HG03571 (cell line): ENCODE results near the gene HMOX2.

Source experiments
- ATAC-seq: cut with Tn5 transposase; IDR thresholded peaks from one replicate; pipeline ENCODE4 v1.9.1; 2021; ENCODE audit not compliant: unreplicated experiment

Gene HMOX2, protein sequence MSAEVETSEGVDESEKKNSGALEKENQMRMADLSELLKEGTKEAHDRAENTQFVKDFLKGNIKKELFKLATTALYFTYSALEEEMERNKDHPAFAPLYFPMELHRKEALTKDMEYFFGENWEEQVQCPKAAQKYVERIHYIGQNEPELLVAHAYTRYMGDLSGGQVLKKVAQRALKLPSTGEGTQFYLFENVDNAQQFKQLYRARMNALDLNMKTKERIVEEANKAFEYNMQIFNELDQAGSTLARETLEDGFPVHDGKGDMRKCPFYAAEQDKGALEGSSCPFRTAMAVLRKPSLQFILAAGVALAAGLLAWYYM

DNA sequence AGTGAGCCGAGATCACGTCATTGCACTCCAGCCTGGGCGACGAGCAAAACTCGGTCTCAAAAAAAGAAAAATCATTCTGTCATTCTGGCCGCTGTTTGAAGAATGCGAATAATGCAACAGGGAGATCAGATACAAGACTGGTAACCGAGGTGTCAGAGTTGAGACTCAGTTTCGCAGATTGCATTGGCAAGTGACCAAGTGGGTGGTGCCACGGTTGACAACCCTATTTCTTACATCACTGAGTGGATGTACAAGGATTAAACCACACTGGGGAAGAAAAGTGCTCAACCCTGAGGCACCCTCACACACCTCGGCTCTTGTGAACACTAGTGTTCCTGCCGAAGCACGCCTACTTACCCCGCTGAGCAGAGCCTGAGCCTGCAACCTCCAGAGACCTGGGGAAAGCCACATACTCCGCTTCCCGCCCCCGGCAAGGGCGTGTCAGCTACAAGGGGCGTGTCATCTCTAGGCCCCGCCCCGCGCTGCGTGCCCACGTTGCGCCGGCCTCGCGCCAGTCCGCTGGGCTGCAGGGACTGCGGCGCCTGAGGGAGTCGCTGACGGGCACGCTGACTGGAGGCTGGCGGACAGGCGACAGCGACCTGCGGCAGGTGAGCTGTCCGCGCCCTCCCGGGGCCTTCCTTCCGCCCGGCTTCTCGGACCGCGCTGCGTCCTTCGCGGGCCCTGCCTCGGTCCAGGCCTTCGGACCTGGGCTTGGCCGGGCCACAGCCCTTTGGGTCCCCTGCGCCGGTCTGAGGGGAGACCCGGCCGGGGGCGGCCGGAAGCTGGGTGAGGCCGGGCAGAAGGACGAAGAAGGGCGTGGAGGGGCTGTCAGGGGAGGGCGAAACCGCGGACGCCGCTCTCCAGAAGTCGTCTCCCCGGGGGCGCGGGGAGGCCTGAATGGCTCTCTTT lies at the start of gene HMOX2:
Gene HMOX2 (plus strand): TSS at position 519 of the 909 bp plus-strand sequence. CDS start 29,127 bp downstream, outside the sequence.
- ATAC-seq: peak; percentile 81

DNA sequence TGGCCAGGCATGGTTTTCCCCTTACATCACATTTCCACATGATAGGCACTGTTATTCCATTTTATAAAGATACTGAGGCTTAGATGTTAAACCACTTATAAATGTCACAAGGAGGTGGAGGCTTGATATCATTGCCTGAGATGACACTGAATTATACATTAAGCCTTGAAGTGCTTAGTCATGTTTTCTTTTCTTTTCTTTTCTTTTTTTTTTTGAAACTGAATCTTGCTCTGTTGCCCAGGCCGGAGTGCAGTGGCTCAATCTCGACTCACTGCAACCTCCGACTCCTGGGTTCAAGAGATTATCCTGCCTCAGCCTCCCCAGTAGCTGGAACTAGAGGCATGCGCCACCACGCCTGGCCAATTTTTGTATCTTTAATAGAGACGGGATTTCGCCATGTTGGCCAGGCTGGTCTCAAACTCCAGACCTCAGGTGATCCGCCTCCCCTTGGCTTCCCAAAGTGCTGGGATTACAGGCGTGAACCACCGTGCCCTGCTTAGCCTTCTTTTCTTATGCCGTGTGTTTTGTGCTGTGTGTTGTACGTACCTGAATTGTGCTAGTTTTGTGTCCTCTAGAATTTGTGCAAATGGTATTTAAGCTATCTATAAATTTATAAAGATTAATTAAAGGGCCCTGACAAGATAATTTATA lies 49.4 kb upstream of the HMOX2 start:
- ATAC-seq: no peak

DNA sequence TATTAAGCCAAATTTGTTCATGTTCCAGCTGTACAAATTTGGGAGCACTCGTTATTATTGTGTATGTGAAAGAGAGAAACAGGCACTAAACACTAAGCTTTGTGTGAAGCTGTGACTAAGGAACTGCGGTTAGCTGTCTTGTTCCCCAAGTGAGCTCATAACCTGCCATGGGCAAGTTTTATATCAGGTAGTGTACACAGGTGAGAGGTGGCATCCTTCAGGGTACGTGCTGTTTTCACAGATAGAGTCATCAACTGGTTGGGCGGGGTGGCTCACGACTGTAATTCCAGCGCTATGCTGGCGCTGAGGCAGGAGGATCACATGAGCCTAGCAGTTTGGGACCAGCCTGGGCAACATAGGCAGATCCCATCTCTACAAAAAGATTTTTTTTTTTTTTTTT lies 47.7 kb upstream of the HMOX2 start:
- ATAC-seq: no peak

DNA sequence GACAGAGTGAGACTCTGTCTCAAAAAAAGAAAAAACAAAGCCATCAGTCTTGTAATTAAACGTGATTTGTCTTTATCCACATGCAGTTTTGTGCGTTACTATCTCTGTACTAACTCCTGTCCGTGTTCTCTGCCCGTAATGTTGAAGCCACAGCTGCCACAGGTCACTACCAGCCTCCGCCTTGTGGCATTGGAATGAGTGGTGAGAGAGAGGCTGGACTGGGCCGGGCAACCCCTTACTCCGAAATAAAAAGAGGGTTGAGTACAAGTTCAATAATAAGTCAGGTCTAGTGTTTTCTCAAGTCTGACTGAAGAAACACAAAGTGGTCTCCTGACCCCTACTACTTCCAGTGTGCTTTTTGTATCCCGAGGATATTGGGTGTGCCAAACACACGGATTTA lies 45.2 kb upstream of the HMOX2 start:
- ATAC-seq: no peak

DNA sequence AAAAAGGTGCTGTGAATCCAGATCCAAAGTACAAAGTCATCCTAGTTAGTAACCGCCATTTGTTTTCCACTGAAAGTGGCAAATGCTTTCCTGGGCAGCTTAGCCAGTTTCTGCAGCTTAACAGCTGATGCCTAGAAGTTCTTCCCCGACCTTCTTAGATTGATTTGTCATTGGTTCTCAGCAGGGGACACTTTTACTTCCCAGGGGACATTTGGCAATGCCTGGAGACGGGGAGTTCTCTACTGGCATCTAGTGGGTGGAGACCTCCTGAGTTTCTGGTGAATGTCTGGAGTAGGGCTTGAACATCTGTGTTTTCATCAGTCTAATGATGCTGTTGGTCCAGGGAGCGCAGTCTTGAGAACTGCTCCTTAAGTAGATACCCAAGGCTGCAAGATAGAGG lies 43.0 kb upstream of the HMOX2 start:
- no peak for ATAC-seq

DNA sequence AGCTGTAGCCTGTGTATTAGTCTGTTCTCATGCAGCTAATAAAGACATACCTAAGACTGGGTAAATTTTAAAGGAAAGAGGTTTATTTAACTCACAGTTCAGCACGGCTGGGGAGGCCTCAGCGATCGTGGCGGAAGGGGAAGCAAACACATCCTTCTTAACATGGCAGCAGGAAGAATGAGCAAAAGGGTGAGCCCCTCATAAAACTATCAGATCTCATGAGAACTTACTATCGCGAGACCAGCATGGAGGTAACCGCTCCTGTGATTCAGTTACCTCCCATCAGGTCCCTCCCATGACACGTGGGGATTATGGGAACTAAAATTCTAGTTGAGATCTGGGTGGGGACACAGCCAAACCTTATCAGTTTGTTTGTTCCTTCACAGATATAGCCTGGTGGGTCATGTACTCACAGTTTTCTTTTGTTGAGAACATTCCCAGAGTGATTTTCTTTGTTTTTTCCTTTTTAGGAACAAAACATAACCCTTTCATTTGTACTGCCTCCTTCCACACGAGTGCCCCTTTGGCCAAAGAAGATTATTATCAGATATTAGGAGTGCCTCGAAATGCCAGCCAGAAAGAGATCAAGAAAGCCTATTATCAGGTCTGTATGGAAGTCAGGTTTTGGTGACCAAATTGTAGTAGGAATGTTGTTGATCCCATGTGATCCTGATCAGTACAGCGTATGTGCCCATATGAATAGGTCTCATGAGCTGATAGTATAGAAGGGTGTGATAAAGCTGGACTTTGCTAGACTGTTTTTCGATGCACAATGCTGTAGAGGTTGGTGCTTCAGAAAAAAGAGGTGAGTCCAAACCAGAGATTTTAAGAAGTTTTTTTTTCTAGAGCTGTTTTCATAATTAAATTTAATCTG lies 42.0 kb upstream of the HMOX2 start:
- no peak for ATAC-seq

DNA sequence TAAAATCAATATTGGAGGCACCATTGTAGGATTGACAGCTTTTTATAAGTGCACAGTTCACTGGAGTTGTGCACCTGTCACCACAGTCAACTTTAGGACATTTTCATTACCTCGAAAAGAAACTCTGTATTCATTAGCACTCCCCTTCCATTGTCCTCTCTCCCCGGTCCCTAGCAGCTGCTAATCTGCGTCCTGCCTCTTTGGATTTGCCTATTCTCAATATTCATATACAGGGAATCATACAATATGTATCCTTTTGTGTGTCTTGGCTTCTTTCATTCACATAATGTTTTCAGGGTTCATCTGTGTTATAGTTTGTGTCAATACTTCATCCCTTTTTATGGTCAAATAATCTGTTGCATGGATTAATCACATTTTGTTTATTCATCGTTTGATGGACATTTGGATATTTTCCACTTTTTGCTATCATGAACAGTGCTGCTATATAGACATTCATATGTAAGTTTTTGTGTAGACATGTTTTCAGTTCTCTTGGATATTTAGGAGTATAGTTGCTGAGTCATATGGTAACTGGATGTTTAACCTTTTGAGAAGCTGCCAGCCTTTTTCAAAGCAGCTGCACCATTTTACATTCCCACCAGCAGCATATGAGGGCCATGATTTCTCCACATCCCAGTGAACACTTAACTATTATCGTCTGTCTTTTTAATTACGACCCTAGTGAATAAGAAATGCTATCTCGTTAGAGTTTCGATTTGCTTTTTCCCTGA lies 40.7 kb upstream of the HMOX2 start:
- no peak for ATAC-seq

DNA sequence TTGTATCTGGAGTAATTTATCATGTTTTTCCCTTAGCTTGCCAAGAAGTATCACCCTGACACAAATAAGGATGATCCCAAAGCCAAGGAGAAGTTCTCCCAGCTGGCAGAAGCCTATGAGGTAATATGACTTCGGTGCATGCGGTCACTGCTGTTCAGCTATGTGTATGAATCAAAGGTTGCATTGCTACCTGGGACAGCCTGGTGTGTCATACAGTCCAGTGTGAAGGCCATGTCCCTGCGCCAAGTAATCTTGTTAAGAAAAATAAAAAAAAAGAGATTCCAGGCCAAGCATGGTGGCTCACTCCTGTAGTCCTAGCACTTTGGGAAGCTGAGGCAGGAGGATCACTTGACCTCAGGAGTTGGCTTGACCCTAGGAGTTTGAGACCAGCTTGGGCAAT lies 38.8 kb upstream of the HMOX2 start:
- ATAC-seq: no peak

DNA sequence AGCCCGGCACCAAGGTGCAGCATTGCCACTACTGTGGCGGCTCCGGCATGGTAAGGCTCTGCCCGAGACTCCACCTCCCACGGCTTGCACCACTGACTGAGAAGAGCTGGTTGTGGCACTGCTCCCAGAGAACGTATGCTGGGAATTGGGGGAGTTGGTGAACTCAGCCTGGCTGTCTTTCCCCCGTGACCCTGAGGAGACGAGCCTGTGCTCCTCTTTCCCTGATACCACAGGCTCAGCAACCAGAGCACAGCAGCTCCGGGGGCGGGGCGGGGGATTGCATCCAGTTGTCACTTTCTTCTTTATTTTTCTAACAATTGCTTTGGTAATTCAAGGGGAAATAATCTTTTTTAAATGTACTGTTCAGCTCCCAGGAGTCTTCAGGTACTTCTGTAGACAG lies 33.8 kb upstream of the HMOX2 start:
- no peak for ATAC-seq

DNA sequence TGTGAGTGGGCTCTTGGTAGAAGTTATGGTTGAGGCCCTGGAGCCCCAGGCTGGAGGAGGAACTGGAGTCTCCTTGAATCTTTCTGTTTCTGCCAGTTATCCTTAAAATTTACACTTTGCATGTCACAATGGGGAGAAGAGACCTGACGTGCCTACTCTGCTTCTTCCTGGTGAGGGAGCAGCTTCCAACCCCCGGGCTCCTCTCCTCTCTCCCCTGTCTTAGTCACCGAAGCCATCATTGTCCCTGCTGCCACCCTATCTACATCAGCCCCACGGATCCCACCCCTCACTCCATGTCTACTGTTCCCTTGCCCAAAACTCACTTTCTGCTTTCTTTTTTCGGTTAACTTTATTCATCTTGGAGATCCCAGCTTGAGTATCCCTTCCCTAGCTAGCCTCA lies 32.9 kb upstream of the HMOX2 start:
- ATAC-seq: no peak

DNA sequence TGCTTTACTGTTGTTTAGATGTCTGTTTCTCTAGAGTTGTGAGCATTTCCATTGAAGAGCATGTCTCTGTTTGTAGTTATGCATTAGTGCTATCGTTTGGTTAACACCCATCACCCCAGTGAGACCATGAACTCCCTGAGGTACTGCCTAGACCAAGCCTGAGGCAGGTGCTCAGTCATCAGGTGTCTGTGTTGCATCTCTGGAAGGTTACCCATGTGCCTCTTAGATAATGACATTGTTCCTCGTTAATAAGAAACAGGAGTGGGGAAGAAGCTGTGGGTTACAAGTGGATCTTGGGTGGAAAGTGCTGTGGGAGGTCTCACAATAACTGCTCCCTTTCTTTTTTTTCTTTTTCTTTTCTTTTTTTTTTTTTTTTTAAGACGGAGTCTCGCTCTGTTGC lies 32.2 kb upstream of the HMOX2 start:
- no peak for ATAC-seq

DNA sequence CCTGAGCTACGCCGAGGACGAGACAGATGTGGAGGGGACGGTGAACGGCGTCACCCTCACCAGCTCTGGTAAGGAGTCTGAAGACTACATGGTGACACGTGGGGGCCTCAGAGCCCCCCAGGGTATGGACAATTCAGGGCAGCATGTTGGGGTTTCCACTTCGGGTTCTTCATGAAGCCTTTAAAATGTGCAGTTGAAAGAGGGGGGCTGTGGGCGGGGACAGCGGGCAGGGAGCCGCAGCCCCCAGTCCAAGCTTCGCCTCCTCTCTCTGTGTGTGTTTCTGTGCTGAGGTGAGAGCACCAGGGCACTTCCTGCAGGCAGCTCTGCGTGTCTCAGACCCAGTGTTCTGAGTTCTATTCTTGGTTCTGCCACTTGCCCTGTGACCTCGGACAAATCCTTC lies 25.8 kb upstream of the HMOX2 start:
- no peak for ATAC-seq

DNA sequence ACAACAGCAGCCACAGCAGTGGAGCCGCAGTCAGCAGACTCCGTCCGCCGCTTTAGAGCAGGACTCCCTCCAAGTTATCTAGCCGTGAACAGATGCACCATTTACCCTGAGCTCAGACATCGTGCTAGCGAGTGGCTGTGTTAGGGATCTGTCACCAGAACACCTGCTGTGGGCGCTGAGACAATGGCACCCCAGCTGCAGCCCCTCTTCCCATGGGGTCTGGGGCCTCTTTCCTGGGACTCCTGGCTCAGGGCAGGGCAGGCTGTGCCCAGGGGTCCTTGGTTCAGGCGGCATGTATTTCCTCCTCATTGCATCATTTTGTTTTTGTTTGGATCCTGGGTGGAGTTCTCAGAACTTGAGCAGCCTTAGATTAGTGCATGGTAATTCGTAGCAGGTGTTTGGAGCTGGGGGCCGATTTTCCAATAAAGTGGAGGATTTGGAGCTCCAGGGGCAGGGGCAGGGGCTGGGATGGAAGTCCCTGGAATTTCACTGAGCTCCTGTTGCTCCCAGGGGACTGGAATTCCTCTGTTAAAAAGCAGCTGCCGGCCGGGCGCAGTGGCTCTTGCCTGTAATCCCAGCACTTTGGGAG lies 25.2 kb upstream of the HMOX2 start:
- ATAC-seq: no peak

DNA sequence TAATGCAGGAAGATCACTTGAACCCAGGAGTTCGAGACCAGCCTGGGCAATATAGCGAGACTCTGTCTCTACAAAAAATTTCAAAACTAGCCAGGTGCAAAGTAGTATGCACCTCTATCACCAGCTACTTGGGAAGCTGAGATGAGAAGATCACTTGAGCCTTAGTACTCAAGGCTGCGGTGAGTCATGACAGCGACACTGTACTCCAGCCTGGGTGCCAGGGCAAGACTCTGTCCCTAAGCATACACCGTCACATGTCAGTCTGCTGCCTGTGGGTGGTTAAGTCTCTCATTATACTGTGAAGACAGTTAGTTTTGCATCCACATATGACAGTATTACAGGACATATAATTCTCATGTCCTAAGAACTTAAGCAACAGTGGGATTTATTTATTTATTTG lies 23.5 kb upstream of the HMOX2 start:
- ATAC-seq: no peak

DNA sequence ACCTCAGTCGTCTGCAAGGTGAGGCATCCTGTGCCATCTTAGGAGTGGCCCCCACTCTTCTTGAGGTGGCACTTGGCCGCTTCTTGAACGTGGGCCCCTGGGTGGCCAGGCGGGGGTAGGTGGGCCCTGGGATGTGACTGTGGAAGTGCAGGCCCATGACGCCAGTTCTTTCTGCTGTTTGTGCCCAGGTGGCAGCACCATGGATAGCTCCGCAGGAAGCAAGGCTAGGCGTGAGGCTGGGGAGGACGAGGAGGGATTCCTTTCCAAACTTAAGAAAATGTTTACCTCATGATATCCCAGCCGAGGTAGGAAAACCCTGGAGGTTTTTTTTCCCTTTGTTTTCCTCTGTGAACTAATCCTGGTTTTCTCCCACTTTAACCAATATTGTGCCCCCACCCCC lies 21.6 kb upstream of the HMOX2 start:
- no peak for ATAC-seq

DNA sequence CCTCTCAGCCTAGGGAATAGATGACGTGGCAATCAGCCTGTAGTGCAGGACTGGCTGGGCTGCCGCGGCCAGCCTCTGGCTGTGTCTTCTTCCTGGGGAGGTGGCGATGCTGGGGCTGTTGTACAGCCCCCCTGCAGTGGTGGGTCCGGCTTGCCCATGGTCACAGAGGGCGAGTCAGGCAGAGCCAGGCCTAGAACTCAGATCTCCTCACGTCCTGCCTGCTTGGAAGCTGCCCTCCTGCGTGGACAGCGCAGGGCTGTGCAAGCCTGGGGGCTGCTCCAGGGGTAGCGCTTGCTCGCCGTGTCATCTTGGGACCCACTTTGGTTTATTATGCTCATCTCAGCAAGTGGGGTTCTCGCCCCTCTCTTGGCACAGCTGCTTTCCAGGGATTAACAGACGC lies 21.1 kb upstream of the HMOX2 start:
- no peak for ATAC-seq

DNA sequence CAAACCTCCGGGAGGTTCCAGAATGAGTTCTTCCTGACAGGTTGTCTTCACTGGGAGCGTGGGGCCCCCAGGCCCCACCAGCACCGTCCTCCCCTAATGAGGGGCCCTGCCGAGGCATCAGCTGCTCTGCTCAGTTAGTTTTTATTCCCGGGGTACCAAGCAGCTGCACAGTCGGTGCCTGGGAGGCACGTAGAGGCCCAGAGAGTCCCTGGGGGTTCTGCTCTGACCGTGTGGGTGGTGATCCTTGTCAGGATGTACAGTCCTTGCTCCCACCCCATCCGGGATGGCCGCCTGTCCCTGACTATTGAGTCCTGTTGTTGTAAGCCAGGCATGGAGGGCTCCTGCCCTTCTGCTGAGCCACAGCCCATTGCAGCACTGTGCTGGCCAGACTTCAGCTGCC lies 20.2 kb upstream of the HMOX2 start:
- ATAC-seq: no peak

DNA sequence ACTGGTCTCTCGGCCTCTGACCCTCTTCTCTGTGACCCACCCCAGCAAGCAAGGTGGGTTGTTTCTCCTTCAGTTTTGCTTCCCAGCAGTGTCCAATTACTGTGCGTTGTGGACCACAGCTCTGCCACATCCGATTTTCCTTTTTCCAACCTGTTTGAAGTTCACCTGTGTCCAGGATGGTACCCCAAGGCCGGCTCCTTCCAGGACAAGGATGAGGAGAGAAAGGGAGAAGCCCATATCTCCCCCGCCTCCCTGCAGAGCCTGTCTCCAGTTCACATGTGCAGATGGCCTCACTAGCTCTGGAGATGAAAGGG lies 15.3 kb upstream of the HMOX2 start:
- no peak for ATAC-seq

DNA sequence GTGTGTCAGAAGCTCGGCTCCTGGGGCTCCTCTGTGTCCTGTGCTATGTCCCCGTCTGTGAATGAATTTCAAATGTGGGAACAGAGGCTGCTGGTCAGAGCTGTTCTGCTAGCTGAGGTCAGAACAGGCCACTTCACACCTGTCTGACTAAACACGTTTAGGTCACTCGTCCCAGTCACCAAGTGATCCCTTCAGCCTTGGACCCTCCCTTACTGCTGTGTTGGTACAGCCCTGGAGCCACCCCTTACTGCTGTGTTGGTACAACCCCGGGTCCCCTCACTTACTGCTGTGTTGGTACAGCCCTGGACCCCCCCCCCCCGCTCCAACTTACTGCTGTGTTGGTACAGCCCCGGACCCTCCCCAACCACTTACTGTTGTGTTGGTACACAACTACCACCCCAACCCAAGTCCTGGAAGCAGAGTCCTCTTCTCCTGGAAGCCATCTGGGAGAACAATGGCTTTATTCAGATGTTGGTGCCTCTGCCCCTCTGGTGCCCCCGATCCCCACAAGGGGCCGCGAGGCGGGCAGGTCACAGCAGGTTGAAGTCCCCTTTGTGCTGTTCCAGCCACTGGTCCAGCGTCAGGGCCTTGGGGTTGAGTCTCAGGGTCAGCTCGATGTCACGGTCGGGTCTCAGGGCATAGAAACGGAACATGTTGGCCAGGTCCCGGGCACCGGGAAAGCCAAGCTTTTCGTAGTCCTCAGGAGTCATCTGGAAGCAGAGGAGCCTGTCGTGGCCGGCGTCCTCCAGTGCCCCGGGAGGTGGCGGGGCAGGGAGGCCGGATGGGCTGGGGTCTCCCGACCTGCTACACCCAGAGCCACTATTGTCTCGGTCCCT lies 14.7 kb upstream of the HMOX2 start:
- ATAC-seq: no peak
